HepG2 (cell line): ENCODE data around the gene FKBP14. TPM values are rescaled to one million over a fixed set of nuclear protein-coding genes. Genes with fewer than 3 reads are reported as not detected.
A peak's percentile ranks its signal among the peaks of the same experiment; 100 is the strongest.

Experiments
- CHD2 ChIP-seq: IDR thresholded peaks from 2 replicates; pipeline ENCODE4 v1.6.1; 2011; ENCODE audit warnings: low read depth, low read length, improper control_type of control experiment
- DNMT3B ChIP-seq: conservative IDR thresholded peaks from 2 replicates; pipeline ENCODE4 v1.6.1; 2016; ENCODE audit warnings: missing biosample characterization, control low read depth
- EHMT2 ChIP-seq: fragments of 200-600 bp; sonication (generic); IDR thresholded peaks from 2 replicates; pipeline ENCODE4 v1.7.0; 2017; ENCODE audit warnings: antibody characterized with exemption, low read depth, low read length, borderline replicate concordance
- ELF1 ChIP-seq: sonication (generic); formaldehyde crosslinking; IDR thresholded peaks from 2 replicates; pipeline ENCODE4 v1.4.0; 2020; ENCODE audit warnings: missing genetic modification reagents
- FIP1L1 ChIP-seq: fragments of 200-400 bp; formaldehyde crosslinking; IDR thresholded peaks from 2 replicates; pipeline ENCODE4 v1.6.1; 2018; ENCODE audit warnings: low read depth, mild to moderate bottlenecking, low read length, moderate library complexity, borderline replicate concordance; ENCODE audit not compliant: insufficient read depth
- FOXK1 ChIP-seq: sonication (generic); formaldehyde crosslinking; IDR thresholded peaks from 2 replicates; pipeline ENCODE4 v1.4.0; 2020; ENCODE audit warnings: low read depth, missing genetic modification reagents, borderline replicate concordance
- GATAD2A ChIP-seq: IDR thresholded peaks from 2 replicates; pipeline ENCODE4 v1.6.1; 2016
- MTERF4 ChIP-seq: sonication (generic); formaldehyde crosslinking; IDR thresholded peaks from 2 replicates; pipeline ENCODE4 v1.8.0; 2023; ENCODE audit warnings: mild to moderate bottlenecking, missing genetic modification reagents
- MXD1 ChIP-seq: sonication (generic); formaldehyde crosslinking; IDR thresholded peaks from 2 replicates; pipeline ENCODE4 v1.4.0; 2020; ENCODE audit warnings: mild to moderate bottlenecking, missing genetic modification reagents
- MXD4 ChIP-seq: IDR thresholded peaks from 2 replicates; pipeline ENCODE4 v1.6.1; 2016; ENCODE audit warnings: mild to moderate bottlenecking, missing biosample characterization, missing genetic modification reagents
- NFYC ChIP-seq: IDR thresholded peaks from 2 replicates; pipeline ENCODE4 v1.6.1; 2016; ENCODE audit warnings: missing genetic modification reagents, missing compliant biosample characterization
- POLR2AphosphoS5 ChIP-seq: IDR thresholded peaks from 2 replicates; pipeline ENCODE4 v1.6.1; 2012; ENCODE audit warnings: low read depth, low read length
- RERE ChIP-seq: IDR thresholded peaks from 2 replicates; pipeline ENCODE4 v1.6.1; 2016; ENCODE audit warnings: low read depth, missing genetic modification reagents, missing compliant biosample characterization
- RXRA ChIP-seq: sonication (generic); formaldehyde crosslinking; IDR thresholded peaks from 2 replicates; pipeline ENCODE4 v1.5.1; 2020; ENCODE audit warnings: missing genetic modification reagents
- SAFB2 ChIP-seq: sonication (generic); formaldehyde crosslinking; IDR thresholded peaks from 2 replicates; pipeline ENCODE4 v1.5.1; 2020; ENCODE audit warnings: missing genetic modification reagents, low read depth, mild to moderate bottlenecking, borderline replicate concordance
- SOX6 ChIP-seq, 2 experiments: fragments of 450-650 bp in 1 of 2; sonication (generic) in 1 of 2; formaldehyde crosslinking in 1 of 2; IDR thresholded peaks; 2 replicates each; pipeline versions ENCODE4 v1.4.0 to v1.6.1; 2017 to 2020; ENCODE audit warnings: antibody characterized with exemption in 1 of 2, mild to moderate bottlenecking in 1 of 2, missing genetic modification reagents in 1 of 2
- SP2 ChIP-seq: sonication (generic); formaldehyde crosslinking; IDR thresholded peaks from 2 replicates; pipeline ENCODE4 v1.5.1; 2020; ENCODE audit warnings: mild to moderate bottlenecking, missing genetic modification reagents
- THAP11 ChIP-seq: IDR thresholded peaks from 2 replicates; pipeline ENCODE4 v1.6.1; 2016; ENCODE audit warnings: missing biosample characterization, missing genetic modification reagents
- ZNF121 ChIP-seq: sonication (generic); formaldehyde crosslinking; IDR thresholded peaks from 2 replicates; pipeline ENCODE4 v1.5.0; 2020; ENCODE audit warnings: mild to moderate bottlenecking, missing genetic modification reagents
- ZNF234 ChIP-seq: sonication (generic); formaldehyde crosslinking; conservative IDR thresholded peaks from 2 replicates; pipeline ENCODE4 v1.5.1; 2020; ENCODE audit warnings: mild to moderate bottlenecking, missing genetic modification reagents
- ZNF652 ChIP-seq: IDR thresholded peaks from 2 replicates; pipeline ENCODE4 v1.6.1; 2016; ENCODE audit warnings: low read depth, borderline replicate concordance
- ZNF788 ChIP-seq: sonication (generic); formaldehyde crosslinking; IDR thresholded peaks from 2 replicates; pipeline ENCODE4 v1.5.0; 2020; ENCODE audit warnings: mild to moderate bottlenecking, missing genetic modification reagents, borderline replicate concordance
- ZNF816 ChIP-seq: sonication (generic); formaldehyde crosslinking; IDR thresholded peaks from 2 replicates; pipeline ENCODE4 v1.8.0; 2022; ENCODE audit warnings: missing genetic modification reagents, mild to moderate bottlenecking, borderline replicate concordance
- ZNF878 ChIP-seq: sonication (generic); formaldehyde crosslinking; IDR thresholded peaks from 2 replicates; pipeline ENCODE4 v1.8.1; 2023; ENCODE audit warnings: mild to moderate bottlenecking, missing genetic modification reagents, moderate library complexity
- polyA plus RNA-seq, 8 experiments: library from polyadenylated mRNA; depleted of rRNA in 3 of 8; stranded (reverse) in 7 of 8; unstranded in 1 of 8; fragments of >200 nt; fragmentation: Illumina TruSeq in 4 of 8; extraction: Trizol in 4 of 8; gene quantifications; 2 replicates each; pipeline versions ENCODE4 v1.2.1 to v1.2.3, GENCODE V29; 2011 to 2016; ENCODE audit warnings: low read depth in 4 of 8, missing spikeins in 1 of 8, mixed read lengths in 1 of 8; ENCODE audit not compliant: insufficient read depth in 1 of 8
- total RNA-seq, 5 experiments: library from RNA; depleted of rRNA; stranded (reverse); fragments of >200 nt; fragmentation: Illumina TruSeq; extraction: Trizol; gene quantifications; 2 replicates each; pipeline ENCODE4 v1.2.3, GENCODE V29; 2016; ENCODE audit warnings: low read depth in 1 of 5

Gene FKBP14
- total and polyA plus RNA-seq, 2 of the 13 experiments (the other 11 are each of a cell fraction or from before 2014, with no cell fraction given) = 20.0 to 32.3 TPM

GRCh38 chr7:30026229-30027064, at the start of gene FKBP14 (continued):
- TF ChIP-seq RERE (CRISPR knock-in tag) (no peak; the same call in 1 of the 2 replicates), ZNF234 (CRISPR knock-in tag) (no peak), ZNF652 (peak; percentile 100), MTERF4 (CRISPR knock-in tag) (no peak; the same call in 1 of the 2 replicates), DNMT3B (CRISPR knock-in tag) (no peak), EHMT2 (no peak; the same call in 1 of the 2 replicates), POLR2AphosphoS5 (peak; percentile 80), ZNF878 (CRISPR knock-in tag) (no peak), ZNF788 (CRISPR knock-in tag) (peak; percentile 72; the same call in 1 of the 2 replicates), MXD1 (no peak), SOX6 (IDR thresholded peaks at IDR 0.05) (no peak), SOX6 (CRISPR knock-in tag; IDR thresholded peaks at IDR 0.05) (peak; percentile 43; the same call in 1 of the 2 replicates), ZNF816 (CRISPR knock-in tag) (no peak), SP2 (CRISPR knock-in tag) (peak; percentile 98), ELF1 (peak; percentile 64), FOXK1 (peak; percentile 68; the same call in 1 of the 2 replicates), GATAD2A (CRISPR knock-in tag) (peak; percentile 61), RXRA (CRISPR knock-in tag) (peak; percentile 72), ZNF121 (CRISPR knock-in tag) (no peak), THAP11 (CRISPR knock-in tag) (peak; percentile 90), CHD2 (peak; percentile 46; the same call in 1 of the 2 replicates), SAFB2 (CRISPR knock-in tag) (no peak), NFYC (CRISPR knock-in tag) (peak; percentile 99), MXD4 (CRISPR knock-in tag) (peak; percentile 81), FIP1L1 (no peak)
